NCI-H748 (cell line): ENCODE data around the gene PRCD.
"Not testable (repeated sequence)": the region's sequence is repeated elsewhere in the genome, so short reads cannot be mapped to it uniquely, and the experiment has no call there.

Experiments
- DNase-seq: peaks from one replicate; lab custom pipeline; 2025; ENCODE audit not compliant: unreplicated experiment; lab: John Stamatoyannopoulos, UW

PRCD gene

GRCh38 chr17:76504117-76504516, 35.7 kb upstream of the PRCD start:
- DNase-seq: no peak

- peak; percentile 57 for DNase-seq
These were observed 33.2 kb upstream of the PRCD start for GRCh38 chr17:76506408-76507345.

- not testable (repeated sequence) for DNase-seq
These were observed 31.3 kb upstream of the PRCD start for GRCh38 chr17:76508472-76509063.

GRCh38 chr17:76510831-76511244, 29.0 kb upstream of the PRCD start:
- no peak for DNase-seq

GRCh38 chr17:76511668-76512365, 28.0 kb upstream of the PRCD start:
- DNase-seq: no peak

GRCh38 chr17:76512366-76513305, 27.2 kb upstream of the PRCD start:
- DNase-seq: no peak

- no peak for DNase-seq
These were observed 26.5 kb upstream of the PRCD start for GRCh38 chr17:76513306-76513692.

GRCh38 chr17:76514355-76514754, 25.5 kb upstream of the PRCD start:
- not testable (repeated sequence) for DNase-seq

GRCh38 chr17:76515274-76515949, 24.4 kb upstream of the PRCD start:
- no peak for DNase-seq

GRCh38 chr17:76517638-76518038, 22.2 kb upstream of the PRCD start:
- no peak for DNase-seq

- DNase-seq: no peak
These were observed 20.5 kb upstream of the PRCD start for GRCh38 chr17:76519048-76519966.

GRCh38 chr17:76521262-76521661, 18.6 kb upstream of the PRCD start:
- DNase-seq: no peak

GRCh38 chr17:76521683-76522082, 18.2 kb upstream of the PRCD start:
- DNase-seq: not testable (repeated sequence)

GRCh38 chr17:76523084-76524037, 16.5 kb upstream of the PRCD start:
- peak; percentile 61 for DNase-seq

GRCh38 chr17:76524598-76525512, 15.0 kb upstream of the PRCD start:
- DNase-seq: no peak

GRCh38 chr17:76525513-76525833, 14.4 kb upstream of the PRCD start:
- DNase-seq: not testable (repeated sequence)

GRCh38 chr17:76527016-76527415, 12.8 kb upstream of the PRCD start:
- not testable (repeated sequence) for DNase-seq
